NAMALWA (cell line): ENCODE measurements around the gene RBPMS2.

Experiments used
- DNase-seq: peaks from one replicate; pipeline ENCODE4 v3.0.0-alpha.2; 2015; ENCODE audit warnings: low spot score

RBPMS2 gene

GRCh38 chr15:64691896-64692565 lies 83.4 kb downstream of the RBPMS2 start:
- DNase-seq: no peak

- DNase-seq: peak; percentile 35
Measured at GRCh38 chr15:64690578-64691296, 84.7 kb downstream of the RBPMS2 start.

DNA sequence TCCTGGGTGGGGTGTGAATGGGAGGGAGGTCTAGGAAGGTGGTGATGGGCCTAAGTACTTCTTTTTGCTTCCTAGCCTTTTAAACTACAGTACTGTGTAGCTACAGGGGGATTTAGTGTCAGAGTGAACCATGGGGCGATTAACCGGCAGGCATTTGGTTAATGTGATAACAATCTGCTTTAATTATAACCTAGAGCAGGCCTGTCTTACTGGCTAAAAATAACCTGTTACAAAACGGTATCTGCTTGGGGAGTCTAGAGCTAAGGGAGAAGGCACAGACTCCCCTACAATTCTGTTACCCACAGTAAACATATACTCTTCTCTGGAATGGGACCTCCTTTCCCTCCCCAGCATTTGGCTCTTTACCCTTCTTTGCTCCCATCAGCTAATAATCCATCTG lies 85.4 kb downstream of the RBPMS2 start:
- no peak for DNase-seq
